GM06990 (cell line): Measurements from ENCODE around the gene SLC30A4.
"Not testable (repeated sequence)": the region's sequence is repeated elsewhere in the genome, so short reads cannot be mapped to it uniquely, and the experiment has no call there.

Experiments used
- DNase-seq: peaks from one replicate; pipeline ENCODE4 v3.0.0-alpha.2; 2011; ENCODE audit not compliant: insufficient read length; ENCODE audit errors: extremely low read depth
- H3K27me3 ChIP-seq: replicated peaks from 2 replicates; pipeline ENCODE4 v1.6.0; 2011; ENCODE audit warnings: low read length; ENCODE audit not compliant: control insufficient read depth, insufficient read depth
- H3K36me3 ChIP-seq: 2 replicates; pipeline ENCODE4 v1.5.1; 2011; ENCODE audit warnings: low read length; ENCODE audit not compliant: control insufficient read depth, insufficient read depth
- H3K4me3 ChIP-seq: replicated peaks from 2 replicates; pipeline ENCODE4 v1.5.1; 2011; ENCODE audit warnings: low read depth, mild to moderate bottlenecking, control low read depth, low read length
- TF ChIP-seq, protein P1 (sequence below): IDR thresholded peaks from 2 replicates; pipeline ENCODE4 v1.5.1; 2011; ENCODE audit warnings: low read length, control low read depth, mild to moderate bottlenecking, inconsistent platforms; ENCODE audit not compliant: insufficient read depth, poor library complexity, severe bottlenecking

SLC30A4 gene

DNA sequence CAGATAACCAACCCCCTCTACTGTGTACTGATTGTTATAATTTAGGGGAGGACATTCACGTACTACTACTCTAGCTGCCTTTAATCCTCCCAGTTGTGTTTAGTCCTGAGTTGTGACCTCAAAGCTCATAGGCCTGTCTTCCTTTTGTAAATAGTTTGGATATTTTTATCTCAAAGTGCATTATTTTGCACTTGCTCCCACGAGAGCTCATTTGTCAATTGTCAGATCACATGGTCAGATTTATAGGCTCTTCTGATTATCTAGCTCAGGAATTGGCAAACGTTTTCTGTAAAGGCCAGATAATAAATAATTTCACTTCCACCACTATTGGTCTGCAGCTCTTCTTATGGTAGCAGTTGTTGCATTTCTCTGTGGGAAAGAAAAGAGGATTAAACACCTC, 14.4 kb upstream of the SLC30A4 start:
- no peaks in the 10 kb centered on the region for H3K36me3 ChIP-seq
- DNase-seq, result no peak
- TF ChIP-seq, protein P1, sequence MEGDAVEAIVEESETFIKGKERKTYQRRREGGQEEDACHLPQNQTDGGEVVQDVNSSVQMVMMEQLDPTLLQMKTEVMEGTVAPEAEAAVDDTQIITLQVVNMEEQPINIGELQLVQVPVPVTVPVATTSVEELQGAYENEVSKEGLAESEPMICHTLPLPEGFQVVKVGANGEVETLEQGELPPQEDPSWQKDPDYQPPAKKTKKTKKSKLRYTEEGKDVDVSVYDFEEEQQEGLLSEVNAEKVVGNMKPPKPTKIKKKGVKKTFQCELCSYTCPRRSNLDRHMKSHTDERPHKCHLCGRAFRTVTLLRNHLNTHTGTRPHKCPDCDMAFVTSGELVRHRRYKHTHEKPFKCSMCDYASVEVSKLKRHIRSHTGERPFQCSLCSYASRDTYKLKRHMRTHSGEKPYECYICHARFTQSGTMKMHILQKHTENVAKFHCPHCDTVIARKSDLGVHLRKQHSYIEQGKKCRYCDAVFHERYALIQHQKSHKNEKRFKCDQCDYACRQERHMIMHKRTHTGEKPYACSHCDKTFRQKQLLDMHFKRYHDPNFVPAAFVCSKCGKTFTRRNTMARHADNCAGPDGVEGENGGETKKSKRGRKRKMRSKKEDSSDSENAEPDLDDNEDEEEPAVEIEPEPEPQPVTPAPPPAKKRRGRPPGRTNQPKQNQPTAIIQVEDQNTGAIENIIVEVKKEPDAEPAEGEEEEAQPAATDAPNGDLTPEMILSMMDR, result no peak
- H3K4me3 ChIP-seq, result no peak overlapping the region
- H3K27me3 ChIP-seq, result no peaks in the 10 kb centered on the region

DNA sequence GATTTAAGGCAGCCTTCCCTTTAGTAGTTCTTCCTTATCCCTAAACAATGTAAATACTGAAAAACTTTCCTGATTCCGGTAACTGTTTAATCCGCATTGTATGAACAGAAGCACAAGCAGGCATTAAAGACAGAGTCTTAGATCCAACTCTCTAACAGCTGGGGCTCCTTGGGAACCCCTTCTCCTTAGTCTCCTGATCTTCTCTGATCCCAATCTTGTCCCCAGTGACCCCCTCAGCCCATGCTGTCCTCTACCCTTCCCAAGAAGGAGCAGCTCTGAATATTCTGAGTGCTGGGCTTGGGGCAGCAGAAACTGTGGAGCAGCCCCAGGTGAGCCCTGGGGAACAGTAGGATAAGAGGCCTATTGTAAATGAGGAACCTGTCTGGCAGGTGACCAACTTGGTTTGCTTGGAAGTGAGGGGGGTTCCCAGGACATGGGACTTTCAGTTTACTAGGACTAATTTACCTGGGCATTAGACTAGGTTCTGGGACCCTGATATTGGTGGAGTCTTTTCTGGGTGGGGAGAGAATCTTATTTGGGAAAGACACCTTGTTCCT, 13.0 kb upstream of the SLC30A4 start:
- DNase-seq, result no peak
- no peak overlapping the region for H3K4me3 ChIP-seq
- H3K36me3 ChIP-seq, result no peaks in the 10 kb centered on the region
- no peaks in the 10 kb centered on the region for H3K27me3 ChIP-seq
- TF ChIP-seq, protein P1, result no peak

DNA sequence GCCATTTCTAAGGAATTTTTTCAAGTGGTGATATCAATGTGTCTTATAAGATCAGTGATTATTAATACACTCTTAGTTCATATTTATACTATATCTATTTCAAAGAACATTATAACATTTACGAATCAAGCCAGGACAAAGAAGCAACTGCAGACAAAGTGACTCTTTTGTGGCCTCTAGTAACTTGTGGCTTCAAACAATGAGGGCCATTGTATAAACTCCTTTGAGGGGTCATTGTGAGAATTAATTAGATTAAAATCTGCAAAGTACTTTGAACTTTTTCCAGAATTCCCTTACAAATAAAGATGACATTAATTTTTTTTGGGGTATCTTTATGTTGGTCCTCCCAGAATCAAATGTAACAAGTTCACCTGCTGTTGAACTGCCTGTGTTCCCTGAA, 12.3 kb upstream of the SLC30A4 start:
- no peak overlapping the region for H3K4me3 ChIP-seq
- DNase-seq, result no peak
- TF ChIP-seq, protein P1, result no peak
- H3K36me3 ChIP-seq, result no peaks in the 10 kb centered on the region
- H3K27me3 ChIP-seq, result no peaks in the 10 kb centered on the region

DNA sequence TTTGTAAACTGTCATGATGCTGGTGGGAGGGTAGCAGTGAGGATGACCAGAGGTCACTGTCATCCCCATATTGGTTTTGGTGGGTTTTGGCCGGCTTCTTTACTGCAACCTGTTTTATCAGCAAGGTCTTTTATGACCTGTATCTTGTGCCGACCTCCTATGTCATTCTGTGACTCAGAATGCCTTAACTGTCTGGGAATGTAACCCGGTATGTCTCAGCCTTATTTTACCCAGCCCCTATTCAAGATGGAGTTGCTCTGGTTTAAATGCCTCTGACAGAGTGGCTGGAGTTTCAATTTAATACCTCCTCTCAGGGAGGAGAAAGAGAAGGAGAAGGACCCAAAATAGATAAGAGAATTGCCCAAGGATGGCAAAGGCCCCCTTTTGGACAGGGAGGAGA, 10.3 kb upstream of the SLC30A4 start:
- not testable (repeated sequence) for H3K4me3 ChIP-seq, H3K27me3 ChIP-seq, DNase-seq, H3K36me3 ChIP-seq

DNA sequence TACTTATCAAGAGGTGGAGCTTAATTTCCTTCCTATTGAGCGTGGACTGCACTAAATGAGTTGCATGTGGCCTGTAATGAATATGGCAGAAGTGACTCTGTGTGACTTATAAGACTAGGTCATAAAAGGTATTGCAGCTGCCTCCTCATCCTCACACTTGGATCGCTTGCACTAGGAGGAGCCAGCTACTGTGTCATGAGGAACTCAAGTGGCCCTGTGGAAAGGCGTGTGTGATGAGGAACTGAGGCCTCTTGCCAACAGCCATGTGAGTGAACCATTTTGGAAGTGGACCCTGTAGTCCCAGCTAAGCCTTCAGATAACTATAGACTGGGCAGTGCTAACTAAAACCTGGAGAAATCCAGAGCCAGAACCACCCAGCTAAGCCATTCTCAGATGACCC, 7.1 kb upstream of the SLC30A4 start:
- no peaks in the 10 kb centered on the region for H3K27me3 ChIP-seq
- no peaks in the 10 kb centered on the region for H3K36me3 ChIP-seq
- no peak for DNase-seq
- no peak overlapping the region for H3K4me3 ChIP-seq
- TF ChIP-seq, protein P1, result no peak

DNA sequence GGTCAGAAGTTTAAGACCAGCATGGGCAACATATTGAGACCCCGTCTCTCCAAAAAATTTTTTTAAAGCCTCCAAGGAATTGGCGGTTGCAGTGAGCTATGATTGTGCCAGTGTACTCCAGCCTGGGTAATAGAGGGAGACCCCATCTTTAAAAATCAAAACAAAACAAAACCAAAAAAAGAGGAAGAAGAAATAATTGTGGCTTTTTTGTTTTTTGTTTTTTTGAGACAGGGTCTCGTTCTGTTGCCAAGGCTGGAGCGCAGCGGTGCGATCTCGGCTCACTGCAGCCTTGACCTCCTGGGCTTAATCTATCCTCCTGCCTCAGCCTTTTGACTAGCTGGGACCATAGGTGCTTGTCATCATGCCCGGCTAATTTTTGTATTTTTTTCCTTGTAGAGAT, 4.5 kb upstream of the SLC30A4 start:
- Histone ChIP-seq H3K36me3 (no peaks in the 10 kb centered on the region), H3K4me3 (no peak overlapping the region), H3K27me3 (no peaks in the 10 kb centered on the region)
- TF ChIP-seq, protein P1, result no peak
- DNase-seq, result no peak
